Ishikawa (cell line): Measurements from ENCODE around the gene ARMC8.

Experiments used
- CEBPB ChIP-seq: IDR thresholded peaks from 2 replicates; pipeline ENCODE4 v1.6.1; 2012
- CREB1 ChIP-seq: IDR thresholded peaks from 2 replicates; pipeline ENCODE4 v1.6.1; 2012; ENCODE audit warnings: low read depth
- EGR1 ChIP-seq: IDR thresholded peaks from 2 replicates; pipeline ENCODE4 v1.6.1; 2012
- EP300 ChIP-seq: IDR thresholded peaks from 2 replicates; pipeline ENCODE4 v1.6.1; 2012; ENCODE audit warnings: borderline replicate concordance
- FOXM1 ChIP-seq: IDR thresholded peaks from 2 replicates; pipeline ENCODE4 v1.6.1; 2012; ENCODE audit warnings: low read depth, borderline replicate concordance
- NFIC ChIP-seq: IDR thresholded peaks from 2 replicates; pipeline ENCODE4 v1.6.1; 2012
- RAD21 ChIP-seq: IDR thresholded peaks from 2 replicates; pipeline ENCODE4 v1.6.1; 2012; ENCODE audit warnings: low read depth
- REST ChIP-seq: IDR thresholded peaks from 2 replicates; pipeline ENCODE4 v1.6.1; 2012; ENCODE audit warnings: low read depth, mild to moderate bottlenecking
- TAF1 ChIP-seq: IDR thresholded peaks from 2 replicates; pipeline ENCODE4 v1.6.1; 2012; ENCODE audit warnings: low read depth, mild to moderate bottlenecking
- TCF12 ChIP-seq: IDR thresholded peaks from 2 replicates; pipeline ENCODE4 v1.6.1; 2012; ENCODE audit warnings: low read depth
- YY1 ChIP-seq: IDR thresholded peaks from 2 replicates; pipeline ENCODE4 v1.6.1; 2012; ENCODE audit warnings: low read depth

DNA sequence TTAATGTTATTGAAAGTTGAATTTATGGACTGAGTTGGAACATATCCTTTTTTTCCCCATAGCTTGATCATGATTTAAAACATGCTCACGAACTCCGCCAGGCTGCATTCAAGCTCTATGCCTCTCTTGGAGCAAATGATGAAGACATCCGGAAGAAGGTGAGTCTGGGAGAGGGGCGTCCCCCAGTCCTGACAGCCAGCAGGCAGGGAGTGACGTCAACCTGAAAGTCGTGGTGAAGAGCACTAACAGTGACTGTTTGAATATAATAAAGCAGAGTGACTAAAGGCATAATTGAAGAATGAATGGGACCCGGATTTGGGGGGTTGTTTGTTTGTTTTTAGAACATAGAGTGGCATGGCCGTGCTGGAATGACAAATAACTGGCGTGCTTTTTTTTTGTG lies 57.9 kb downstream of the ARMC8 start:
- TF ChIP-seq CEBPB = no peak
- no peak for TF ChIP-seq FOXM1
- TF ChIP-seq RAD21 = no peak
- TF ChIP-seq YY1 = no peak
- no peak for TF ChIP-seq CREB1
- TF ChIP-seq EP300 = no peak
- no peak for TF ChIP-seq EGR1
- TF ChIP-seq TCF12 = no peak
- no peak for TF ChIP-seq NFIC
- no peak for TF ChIP-seq REST
- no peak for TF ChIP-seq TAF1
